Heart left ventricle (tissue), 13 donors: Measurements from ENCODE around the gene MYO1C.

Source experiments
- CTCF ChIP-seq, 12 donors: fragments of 200-600 bp; sonication (generic) in 4 of 12; IDR thresholded peaks; one replicate each; pipeline versions ENCODE4 v1.5.0 to v1.8.0; 2018 to 2022; ENCODE audit warnings: antibody characterized with exemption in 12 of 12, mild to moderate bottlenecking in 5 of 12
- POLR2A ChIP-seq, 2 donors: fragments of 450-650 bp; IDR thresholded peaks; one replicate each; pipeline ENCODE4 v1.6.1; 2017; ENCODE audit warnings: antibody characterized with exemption in 2 of 2, mild to moderate bottlenecking in 2 of 2, moderate library complexity in 2 of 2
- donor health status: ischemic (EF 13 %, LVEDD 7.1; RV severe dilation, severe dysfunction).
- donor health status: DM: no; HTN: yes; CAD: no.
- donor health status: DM: no; HTN: no; CAD: no.
- donor health status: ischemic (EF 25% LVEDD 6.9; RV normal size, moderate dysfunction).
- donor health status: ischemic (EF 25% LVEDD 5.7; RV mildly dilated, moderate dysfunction).
- donor health status: ischemic (EF 35%, LVEDD 5.7; RV mildly dilated, moderate dysfunction).
- donor health status: nonischemic (EF 11% LVEDD 7.7; RV severe dilation, severe dysfunction).
- donor health status: DM: yes; HTN: yes; CAD: no.
- donor health status: PGD.
- donor health status: ischemic (EF 29% LVEDD 5.4; RV normal size, mild dysfunction).
- donor health status: nonischemic (EF 23%, LVEDD 6.1; RV moderate dilation, normal function).

- TF ChIP-seq CTCF (IDR thresholded peaks at IDR 0.05) (no peak), POLR2A (IDR thresholded peaks at IDR 0.05) (peak in 1 of 2 donors; percentile 73)
Observed at GRCh38 chr17:1516388-1517161, 24.1 kb upstream of the MYO1C start, which contains the start of gene INPP5K.
